K562 (cell line): ENCODE results near the gene RNGTT.

ENCODE experiments used
- CREB1 ChIP-seq, 2 experiments: sonication (generic) in 1 of 2; formaldehyde crosslinking in 1 of 2; IDR thresholded peaks; 2 replicates each; pipeline versions ENCODE4 v1.6.1 to v1.8.0; 2012 to 2022; ENCODE audit warnings: inconsistent platforms in 1 of 2, mild to moderate bottlenecking in 1 of 2, missing genetic modification reagents in 1 of 2, moderate library complexity in 1 of 2
- NONO ChIP-seq, 2 experiments: fragments of 200-400 bp in 1 of 2; fragments of 450-650 bp in 1 of 2; formaldehyde crosslinking in 1 of 2; IDR thresholded peaks; 2 replicates each; pipeline ENCODE4 v1.6.1; 2017; ENCODE audit warnings: low read depth in 2 of 2, mild to moderate bottlenecking in 2 of 2, moderate library complexity in 2 of 2, low read length in 1 of 2
- POLR2AphosphoS5 ChIP-seq: IDR thresholded peaks from 2 replicates; pipeline ENCODE4 v1.6.1; 2011; ENCODE audit warnings: mild to moderate bottlenecking, low read depth, low read length, moderate library complexity; ENCODE audit not compliant: control insufficient read depth, insufficient read depth
- ZNF695 ChIP-seq: fragments of 450-650 bp; formaldehyde crosslinking; IDR thresholded peaks from 2 replicates; pipeline ENCODE4 v1.4.0; 2020; ENCODE audit warnings: mild to moderate bottlenecking, moderate library complexity
- TF ChIP-seq, protein P1 (sequence below): fragments of 450-650 bp; IDR thresholded peaks from 2 replicates; pipeline ENCODE4 v1.6.1; 2016; ENCODE audit warnings: low read depth
- TF ChIP-seq, protein P2 (sequence below), 3 experiments: IDR thresholded peaks in 2 of 3; conservative IDR thresholded peaks in 1 of 3; 2 replicates each; pipeline ENCODE4 v1.5.1; 2011 to 2012; ENCODE audit warnings: low read length in 3 of 3, mild to moderate bottlenecking in 3 of 3, control low read depth in 2 of 3, improper control_type of control experiment in 1 of 3, inconsistent platforms in 1 of 3, low read depth in 1 of 3, mixed read lengths in 1 of 3, moderate library complexity in 1 of 3; ENCODE audit not compliant: insufficient read depth in 2 of 3

DNA sequence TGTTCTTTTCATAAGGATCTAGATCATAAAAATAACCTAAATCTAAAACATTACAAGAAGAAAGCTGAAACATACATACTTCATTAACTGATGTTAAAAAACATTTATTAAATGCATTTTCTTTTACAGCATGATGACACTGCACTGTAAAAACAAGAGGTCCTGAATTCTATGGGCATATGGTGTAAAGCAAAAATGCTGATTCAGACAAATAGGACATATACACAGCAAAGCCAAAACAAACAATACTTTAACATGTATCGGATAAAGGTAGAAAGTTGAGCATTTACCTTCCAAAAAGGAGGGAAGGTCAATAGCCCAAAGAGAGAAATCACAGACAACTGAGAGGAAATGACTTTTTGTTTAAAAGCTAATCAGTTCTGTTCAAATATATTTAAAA, 221.5 kb downstream of the RNGTT start:
- TF ChIP-seq, protein P1, sequence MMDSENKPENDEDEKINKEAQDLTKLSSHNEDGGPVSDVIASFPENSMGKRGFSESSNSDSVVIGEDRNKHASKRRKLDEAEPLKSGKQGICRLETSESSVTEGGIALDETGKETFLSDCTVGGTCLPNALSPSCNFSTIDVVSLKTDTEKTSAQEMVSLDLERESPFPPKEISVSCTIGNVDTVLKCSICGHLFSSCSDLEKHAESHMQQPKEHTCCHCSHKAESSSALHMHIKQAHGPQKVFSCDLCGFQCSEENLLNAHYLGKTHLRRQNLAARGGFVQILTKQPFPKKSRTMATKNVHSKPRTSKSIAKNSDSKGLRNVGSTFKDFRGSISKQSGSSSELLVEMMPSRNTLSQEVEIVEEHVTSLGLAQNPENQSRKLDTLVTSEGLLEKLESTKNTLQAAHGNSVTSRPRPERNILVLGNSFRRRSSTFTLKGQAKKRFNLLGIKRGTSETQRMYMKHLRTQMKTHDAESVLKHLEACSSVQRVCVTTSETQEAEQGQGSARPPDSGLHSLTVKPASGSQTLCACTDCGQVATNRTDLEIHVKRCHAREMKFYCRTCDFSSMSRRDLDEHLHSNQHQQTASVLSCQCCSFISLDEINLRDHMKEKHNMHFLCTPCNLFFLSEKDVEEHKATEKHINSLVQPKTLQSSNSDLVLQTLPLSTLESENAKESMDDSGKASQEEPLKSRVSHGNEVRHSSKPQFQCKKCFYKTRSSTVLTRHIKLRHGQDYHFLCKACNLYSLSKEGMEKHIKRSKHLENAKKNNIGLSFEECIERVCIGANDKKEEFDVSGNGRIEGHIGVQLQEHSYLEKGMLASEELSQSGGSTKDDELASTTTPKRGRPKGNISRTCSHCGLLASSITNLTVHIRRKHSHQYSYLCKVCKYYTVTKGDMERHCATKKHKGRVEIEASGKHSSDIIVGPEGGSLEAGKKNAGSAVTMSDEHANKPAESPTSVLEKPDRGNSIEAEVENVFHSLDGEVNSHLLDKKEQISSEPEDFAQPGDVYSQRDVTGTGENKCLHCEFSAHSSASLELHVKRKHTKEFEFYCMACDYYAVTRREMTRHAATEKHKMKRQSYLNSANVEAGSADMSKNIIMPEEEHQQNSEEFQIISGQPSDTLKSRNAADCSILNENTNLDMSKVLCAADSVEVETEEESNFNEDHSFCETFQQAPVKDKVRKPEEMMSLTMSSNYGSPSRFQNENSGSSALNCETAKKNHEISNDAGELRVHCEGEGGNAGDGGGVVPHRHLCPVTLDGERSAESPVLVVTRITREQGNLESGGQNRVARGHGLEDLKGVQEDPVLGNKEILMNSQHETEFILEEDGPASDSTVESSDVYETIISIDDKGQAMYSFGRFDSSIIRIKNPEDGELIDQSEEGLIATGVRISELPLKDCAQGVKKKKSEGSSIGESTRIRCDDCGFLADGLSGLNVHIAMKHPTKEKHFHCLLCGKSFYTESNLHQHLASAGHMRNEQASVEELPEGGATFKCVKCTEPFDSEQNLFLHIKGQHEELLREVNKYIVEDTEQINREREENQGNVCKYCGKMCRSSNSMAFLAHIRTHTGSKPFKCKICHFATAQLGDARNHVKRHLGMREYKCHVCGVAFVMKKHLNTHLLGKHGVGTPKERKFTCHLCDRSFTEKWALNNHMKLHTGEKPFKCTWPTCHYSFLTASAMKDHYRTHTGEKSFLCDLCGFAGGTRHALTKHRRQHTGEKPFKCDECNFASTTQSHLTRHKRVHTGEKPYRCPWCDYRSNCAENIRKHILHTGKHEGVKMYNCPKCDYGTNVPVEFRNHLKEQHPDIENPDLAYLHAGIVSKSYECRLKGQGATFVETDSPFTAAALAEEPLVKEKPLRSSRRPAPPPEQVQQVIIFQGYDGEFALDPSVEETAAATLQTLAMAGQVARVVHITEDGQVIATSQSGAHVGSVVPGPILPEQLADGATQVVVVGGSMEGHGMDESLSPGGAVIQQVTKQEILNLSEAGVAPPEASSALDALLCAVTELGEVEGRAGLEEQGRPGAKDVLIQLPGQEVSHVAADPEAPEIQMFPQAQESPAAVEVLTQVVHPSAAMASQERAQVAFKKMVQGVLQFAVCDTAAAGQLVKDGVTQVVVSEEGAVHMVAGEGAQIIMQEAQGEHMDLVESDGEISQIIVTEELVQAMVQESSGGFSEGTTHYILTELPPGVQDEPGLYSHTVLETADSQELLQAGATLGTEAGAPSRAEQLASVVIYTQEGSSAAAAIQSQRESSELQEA, result no peak
- no peak for TF ChIP-seq NONO (IDR thresholded peaks at IDR 0.05; ENCODE audit: low read depth in 2 of 2, low read length in 1 of 2)
- TF ChIP-seq POLR2AphosphoS5, result no peak
- TF ChIP-seq CREB1 (IDR thresholded peaks at IDR 0.05), result no peak
- TF ChIP-seq CREB1 (CRISPR knock-in tag; IDR thresholded peaks at IDR 0.05), result no peak
- TF ChIP-seq, protein P2, sequence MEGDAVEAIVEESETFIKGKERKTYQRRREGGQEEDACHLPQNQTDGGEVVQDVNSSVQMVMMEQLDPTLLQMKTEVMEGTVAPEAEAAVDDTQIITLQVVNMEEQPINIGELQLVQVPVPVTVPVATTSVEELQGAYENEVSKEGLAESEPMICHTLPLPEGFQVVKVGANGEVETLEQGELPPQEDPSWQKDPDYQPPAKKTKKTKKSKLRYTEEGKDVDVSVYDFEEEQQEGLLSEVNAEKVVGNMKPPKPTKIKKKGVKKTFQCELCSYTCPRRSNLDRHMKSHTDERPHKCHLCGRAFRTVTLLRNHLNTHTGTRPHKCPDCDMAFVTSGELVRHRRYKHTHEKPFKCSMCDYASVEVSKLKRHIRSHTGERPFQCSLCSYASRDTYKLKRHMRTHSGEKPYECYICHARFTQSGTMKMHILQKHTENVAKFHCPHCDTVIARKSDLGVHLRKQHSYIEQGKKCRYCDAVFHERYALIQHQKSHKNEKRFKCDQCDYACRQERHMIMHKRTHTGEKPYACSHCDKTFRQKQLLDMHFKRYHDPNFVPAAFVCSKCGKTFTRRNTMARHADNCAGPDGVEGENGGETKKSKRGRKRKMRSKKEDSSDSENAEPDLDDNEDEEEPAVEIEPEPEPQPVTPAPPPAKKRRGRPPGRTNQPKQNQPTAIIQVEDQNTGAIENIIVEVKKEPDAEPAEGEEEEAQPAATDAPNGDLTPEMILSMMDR (IDR thresholded peaks at IDR 0.05 in 2 of 3, conservative IDR thresholded peaks at IDR 0.05 in 1 of 3; ENCODE audit: insufficient read depth in 2 of 3, low read depth in 1 of 3, low read length in 3 of 3), result no peak
- TF ChIP-seq ZNF695 (CRISPR knock-in tag), result no peak
